Subcutaneous adipose tissue (tissue), 4 donors: Measurements from ENCODE around the gene APOL5. TPM values are rescaled to one million over a fixed set of nuclear protein-coding genes. Genes with fewer than 3 reads are reported as not detected.

Source experiments
- total RNA-seq, 4 donors: library from RNA; depleted of rRNA; stranded (reverse); fragments of >200 nt; gene quantifications; one replicate each; pipeline ENCODE4 v1.1.0, GENCODE V29; 2016
- TF ChIP-seq, protein P1 (sequence below): fragments of 450-650 bp; IDR thresholded peaks from one replicate; pipeline ENCODE4 v1.5.1; 2016; ENCODE audit warnings: low read depth, mild to moderate bottlenecking, control low read depth, antibody characterized with exemption, moderate library complexity

The APOL5 gene
- total RNA-seq, 4 donors from 2014 or later = not detected

DNA sequence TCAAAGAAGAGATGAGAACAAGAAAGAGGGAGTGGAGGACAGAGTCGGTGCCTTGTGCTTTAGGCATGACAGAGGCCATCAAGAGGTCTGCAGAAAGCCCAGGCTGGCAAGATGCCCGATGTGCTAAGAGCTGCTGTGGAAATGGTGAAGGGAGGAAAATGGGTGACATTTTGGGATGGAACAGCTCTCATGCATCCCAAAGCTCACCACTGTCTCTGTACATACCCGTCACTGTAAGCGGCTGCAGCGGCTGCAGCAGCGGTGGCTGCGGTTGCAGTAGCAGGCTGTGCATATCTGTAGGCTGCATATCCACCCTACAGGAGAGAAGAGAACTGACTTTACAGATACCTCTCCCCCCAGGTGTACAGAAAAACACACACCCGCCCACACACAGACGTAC lies 28.6 kb downstream of the APOL5 start:
- TF ChIP-seq, protein P1, sequence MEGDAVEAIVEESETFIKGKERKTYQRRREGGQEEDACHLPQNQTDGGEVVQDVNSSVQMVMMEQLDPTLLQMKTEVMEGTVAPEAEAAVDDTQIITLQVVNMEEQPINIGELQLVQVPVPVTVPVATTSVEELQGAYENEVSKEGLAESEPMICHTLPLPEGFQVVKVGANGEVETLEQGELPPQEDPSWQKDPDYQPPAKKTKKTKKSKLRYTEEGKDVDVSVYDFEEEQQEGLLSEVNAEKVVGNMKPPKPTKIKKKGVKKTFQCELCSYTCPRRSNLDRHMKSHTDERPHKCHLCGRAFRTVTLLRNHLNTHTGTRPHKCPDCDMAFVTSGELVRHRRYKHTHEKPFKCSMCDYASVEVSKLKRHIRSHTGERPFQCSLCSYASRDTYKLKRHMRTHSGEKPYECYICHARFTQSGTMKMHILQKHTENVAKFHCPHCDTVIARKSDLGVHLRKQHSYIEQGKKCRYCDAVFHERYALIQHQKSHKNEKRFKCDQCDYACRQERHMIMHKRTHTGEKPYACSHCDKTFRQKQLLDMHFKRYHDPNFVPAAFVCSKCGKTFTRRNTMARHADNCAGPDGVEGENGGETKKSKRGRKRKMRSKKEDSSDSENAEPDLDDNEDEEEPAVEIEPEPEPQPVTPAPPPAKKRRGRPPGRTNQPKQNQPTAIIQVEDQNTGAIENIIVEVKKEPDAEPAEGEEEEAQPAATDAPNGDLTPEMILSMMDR = no peak

DNA sequence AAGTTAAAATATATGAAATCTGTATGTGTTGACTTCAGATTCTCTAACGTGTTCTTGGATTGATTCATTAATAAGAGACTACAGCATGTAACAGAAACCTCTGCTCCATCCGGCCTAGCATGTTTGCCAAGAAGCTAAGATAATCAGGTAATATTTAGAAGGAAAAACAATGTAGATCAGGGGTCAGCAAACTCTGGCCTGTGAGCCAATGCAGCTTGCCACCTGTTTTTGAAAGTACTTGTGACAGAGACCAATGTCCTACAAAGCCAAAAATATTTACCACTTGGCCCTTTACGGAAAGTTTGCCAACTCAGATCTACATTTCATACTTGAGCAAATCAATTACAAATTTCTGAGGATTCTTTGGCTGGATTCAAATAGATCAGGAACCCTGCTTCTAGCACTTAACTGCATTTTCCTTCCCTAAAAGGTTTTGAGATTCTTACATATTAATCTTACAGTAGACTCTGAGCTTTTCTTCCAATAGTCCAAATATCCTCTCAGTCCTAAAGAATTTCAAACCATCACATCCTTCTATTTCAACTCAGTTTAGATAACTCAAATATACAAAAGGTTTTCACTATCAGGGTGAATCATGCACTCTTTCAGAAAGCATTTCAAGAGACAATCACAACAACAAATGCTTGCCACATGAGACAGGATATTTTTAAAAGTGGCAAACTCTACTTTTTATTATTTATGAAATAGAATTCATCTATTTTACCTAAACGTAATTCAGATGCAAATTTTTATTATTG lies 29.5 kb downstream of the APOL5 start:
- TF ChIP-seq, protein P1 = no peak

DNA sequence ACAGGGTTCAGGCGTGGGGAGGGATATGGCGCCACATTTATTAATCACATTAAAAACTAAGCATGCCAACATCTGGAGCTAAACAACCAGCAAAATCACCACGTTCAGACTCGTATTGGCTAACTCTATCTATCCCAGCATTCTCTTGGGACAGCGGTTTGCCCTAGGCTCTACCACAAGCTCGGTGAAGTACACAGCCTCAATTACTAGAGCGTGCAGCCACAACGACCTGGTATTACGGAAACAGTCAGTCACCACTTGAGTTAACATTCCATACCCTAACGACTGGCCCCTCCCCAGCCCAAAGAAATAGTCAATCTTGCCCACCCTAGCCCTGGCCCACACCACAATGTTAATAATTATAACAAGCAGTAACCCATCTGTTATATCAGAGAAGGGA lies 32.1 kb downstream of the APOL5 start:
- TF ChIP-seq, protein P1 = no peak

DNA sequence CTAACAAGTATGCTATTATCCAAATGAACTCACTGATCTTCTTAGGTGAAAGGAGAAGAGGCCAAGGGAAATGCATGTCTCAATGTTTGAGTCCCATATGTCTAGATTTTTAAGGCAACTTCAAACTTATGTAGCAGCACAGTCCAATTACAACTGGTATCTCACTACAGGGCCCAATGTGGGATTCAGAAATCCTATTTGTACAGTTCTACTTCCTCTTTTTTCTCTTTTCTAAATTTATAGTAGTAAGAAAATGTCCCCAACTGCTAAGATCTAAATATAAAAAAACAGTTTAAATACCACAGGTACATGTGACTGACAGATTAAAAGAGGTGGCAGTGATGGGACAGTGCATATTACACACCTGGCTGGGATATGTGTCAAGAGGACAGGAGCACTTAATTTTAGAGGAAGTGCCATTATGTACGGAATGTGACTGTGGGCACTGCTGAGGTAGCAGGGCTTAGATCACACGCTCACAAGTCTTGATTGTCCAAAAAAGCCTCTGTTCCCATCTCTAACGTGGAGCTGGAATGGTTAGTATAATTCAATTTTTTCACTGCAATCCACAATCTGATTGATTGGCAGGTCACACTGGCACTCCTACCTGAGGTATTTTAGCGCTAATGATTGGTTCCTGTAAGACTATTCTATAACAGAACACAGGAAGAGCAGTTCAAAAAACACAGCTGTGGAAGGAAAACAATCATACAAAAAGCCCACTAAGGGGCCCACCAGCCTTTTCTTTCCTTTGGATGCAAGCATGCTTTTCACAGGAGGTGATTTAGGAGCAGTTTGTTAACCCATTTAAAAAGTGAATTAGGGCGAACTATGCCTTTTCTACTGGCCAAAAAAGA lies 34.6 kb downstream of the APOL5 start:
- TF ChIP-seq, protein P1 = no peak

DNA sequence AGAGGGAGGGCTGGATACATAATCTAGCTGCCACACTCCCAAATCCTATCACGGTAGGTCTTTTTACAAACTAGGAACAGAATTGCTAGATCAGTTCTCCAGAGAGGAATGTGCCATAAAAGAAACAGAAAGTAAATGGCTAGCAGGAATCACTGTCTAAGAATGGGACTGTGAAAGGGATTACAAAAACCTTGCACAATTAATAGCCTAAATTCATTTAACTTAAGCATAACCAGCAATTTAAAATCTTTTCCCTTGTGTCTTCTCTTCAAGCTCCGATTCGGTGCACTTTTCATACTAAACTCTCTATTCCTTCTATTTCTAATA lies 35.2 kb downstream of the APOL5 start:
- TF ChIP-seq, protein P1 = no peak

DNA sequence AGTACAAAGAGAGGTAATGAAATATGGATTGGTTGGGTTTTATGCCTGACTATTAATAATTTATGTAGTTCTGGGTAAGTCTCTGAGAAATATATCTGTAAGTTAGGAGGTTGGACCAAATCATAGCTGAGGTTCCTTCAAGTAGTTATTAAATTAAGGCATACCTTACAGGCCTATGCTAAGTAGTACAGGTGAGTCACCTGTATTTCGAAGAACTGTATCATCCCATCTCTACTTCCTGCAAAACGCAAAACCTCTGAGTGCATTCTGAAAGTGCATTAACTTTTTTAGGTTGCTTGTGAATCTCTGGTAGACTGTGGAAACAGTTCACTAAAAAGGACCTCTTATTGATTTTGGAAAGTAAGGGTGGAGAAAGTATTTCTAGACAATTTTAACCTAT lies 37.1 kb downstream of the APOL5 start:
- TF ChIP-seq, protein P1 = no peak

DNA sequence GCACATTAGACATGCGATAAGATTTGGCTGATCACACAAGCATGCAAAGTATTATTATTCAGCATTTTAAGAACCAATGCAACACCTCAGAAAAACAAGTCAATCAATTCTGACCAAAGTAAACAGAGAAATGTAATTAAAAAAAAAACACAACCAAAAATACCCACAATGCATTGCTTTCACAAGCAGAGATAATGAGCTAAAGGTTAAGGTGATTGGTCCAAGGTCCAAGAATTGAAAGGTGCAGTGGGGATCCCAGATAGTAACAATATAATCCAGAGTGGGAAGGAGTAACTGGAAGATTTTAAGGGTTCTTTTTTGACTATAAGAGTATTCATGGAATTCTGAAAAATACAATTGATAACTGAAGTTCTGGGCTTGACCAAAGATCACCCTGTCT lies 39.0 kb downstream of the APOL5 start:
- TF ChIP-seq, protein P1 = no peak
